HL-60 (cell line): ENCODE data around the gene NOCT.

ENCODE experiments used
- POLR2AphosphoS5 ChIP-seq: IDR thresholded peaks from 2 replicates; pipeline ENCODE4 v1.6.1; 2012; ENCODE audit warnings: low read depth
- SPI1 ChIP-seq: IDR thresholded peaks from 2 replicates; pipeline ENCODE4 v1.6.1; 2012; ENCODE audit warnings: low read depth, mild to moderate bottlenecking, borderline replicate concordance
- TF ChIP-seq, protein P1 (sequence below): IDR thresholded peaks from one replicate; pipeline ENCODE4 v1.5.1; 2011; ENCODE audit warnings: low read length, control low read depth, inconsistent platforms; ENCODE audit not compliant: insufficient read depth

- TF ChIP-seq POLR2AphosphoS5 (peak; percentile 94), SPI1 (no peak; the same call in 1 of the 2 replicates)
- TF ChIP-seq, protein P1, sequence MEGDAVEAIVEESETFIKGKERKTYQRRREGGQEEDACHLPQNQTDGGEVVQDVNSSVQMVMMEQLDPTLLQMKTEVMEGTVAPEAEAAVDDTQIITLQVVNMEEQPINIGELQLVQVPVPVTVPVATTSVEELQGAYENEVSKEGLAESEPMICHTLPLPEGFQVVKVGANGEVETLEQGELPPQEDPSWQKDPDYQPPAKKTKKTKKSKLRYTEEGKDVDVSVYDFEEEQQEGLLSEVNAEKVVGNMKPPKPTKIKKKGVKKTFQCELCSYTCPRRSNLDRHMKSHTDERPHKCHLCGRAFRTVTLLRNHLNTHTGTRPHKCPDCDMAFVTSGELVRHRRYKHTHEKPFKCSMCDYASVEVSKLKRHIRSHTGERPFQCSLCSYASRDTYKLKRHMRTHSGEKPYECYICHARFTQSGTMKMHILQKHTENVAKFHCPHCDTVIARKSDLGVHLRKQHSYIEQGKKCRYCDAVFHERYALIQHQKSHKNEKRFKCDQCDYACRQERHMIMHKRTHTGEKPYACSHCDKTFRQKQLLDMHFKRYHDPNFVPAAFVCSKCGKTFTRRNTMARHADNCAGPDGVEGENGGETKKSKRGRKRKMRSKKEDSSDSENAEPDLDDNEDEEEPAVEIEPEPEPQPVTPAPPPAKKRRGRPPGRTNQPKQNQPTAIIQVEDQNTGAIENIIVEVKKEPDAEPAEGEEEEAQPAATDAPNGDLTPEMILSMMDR = no peak
These were observed at the start of gene NOCT for GRCh38 chr4:139015269-139015947.
